ENCODE results near the gene EML2.

The EML2 gene

GRCh38 chr19:45643024-45643926 lies 4.1 kb upstream of the EML2 start:
- peak; percentile 87 for DNase-seq (ENCODE audit: low read depth in 2 of 2)
- H3K4me3 ChIP-seq (replicated peaks in 1 of 2; ENCODE audit: low read depth in 2 of 2, low read length in 2 of 2), result peak overlapping the region in 1 of 2 donors; percentile 19
- peak; percentile 100 for TF ChIP-seq CTCF (IDR thresholded peaks at IDR 0.05; ENCODE audit: low read depth, low read length)

- peak; percentile 84 to 85 for DNase-seq (ENCODE audit: low read depth in 2 of 2)
- no peak for TF ChIP-seq CTCF (IDR thresholded peaks at IDR 0.05; ENCODE audit: low read depth, low read length)
- peak overlapping the region; percentile 29 to 34 for H3K4me3 ChIP-seq (replicated peaks in 1 of 2; ENCODE audit: low read depth in 2 of 2, low read length in 2 of 2)
Observed at GRCh38 chr19:45641274-45642105, 2.3 kb upstream of the EML2 start.

- H3K4me3 ChIP-seq (replicated peaks in 1 of 2; ENCODE audit: low read depth in 2 of 2, low read length in 2 of 2), result no peak overlapping the region
- no peak for TF ChIP-seq CTCF (IDR thresholded peaks at IDR 0.05; ENCODE audit: low read depth, low read length)
- no peak for DNase-seq (ENCODE audit: low read depth in 2 of 2)
Observed at GRCh38 chr19:45640849-45641273, 1.7 kb upstream of the EML2 start.

GRCh38 chr19:45637890-45638667 lies 1.1 kb downstream of the EML2 start:
- TF ChIP-seq CTCF (IDR thresholded peaks at IDR 0.05; ENCODE audit: low read depth, low read length), result no peak
- peak; percentile 51 to 74 for DNase-seq (ENCODE audit: low read depth in 2 of 2)
- H3K4me3 ChIP-seq (replicated peaks in 1 of 2; ENCODE audit: low read depth in 2 of 2, low read length in 2 of 2), result peak overlapping the region; percentile 62 to 65

- DNase-seq (ENCODE audit: low read depth in 2 of 2), result no peak
- TF ChIP-seq CTCF (IDR thresholded peaks at IDR 0.05; ENCODE audit: low read depth, low read length), result no peak
- H3K4me3 ChIP-seq (replicated peaks in 1 of 2; ENCODE audit: low read depth in 2 of 2, low read length in 2 of 2), result no peak overlapping the region
Observed at GRCh38 chr19:45636902-45637301, 2.3 kb downstream of the EML2 start.

- no peak for DNase-seq (ENCODE audit: low read depth in 2 of 2)
- H3K4me3 ChIP-seq (replicated peaks in 1 of 2; ENCODE audit: low read depth in 2 of 2, low read length in 2 of 2), result no peak overlapping the region
- TF ChIP-seq CTCF (IDR thresholded peaks at IDR 0.05; ENCODE audit: low read depth, low read length), result no peak
Observed at GRCh38 chr19:45636275-45636674, 2.9 kb downstream of the EML2 start.

All from cardiac fibroblast (primary cell).